Glomerular visceral epithelial cell (primary cell): ENCODE data around the gene LYZL2.
"Not testable (repeated sequence)": the region's sequence is repeated elsewhere in the genome, so short reads cannot be mapped to it uniquely, and the experiment has no call there.

ENCODE experiments used
- DNase-seq: peaks from one replicate; pipeline ENCODE4 v3.0.0-alpha.2; 2016; ENCODE audit errors: extremely low spot score

Gene LYZL2

GRCh38 chr10:30594077-30594476 is 35.5 kb downstream of the LYZL2 start:
- DNase-seq: no peak

- DNase-seq: not testable (repeated sequence)
These were observed 36.8 kb downstream of the LYZL2 start for GRCh38 chr10:30592770-30593169.

GRCh38 chr10:30591249-30591670 is 38.3 kb downstream of the LYZL2 start:
- DNase-seq: peak; percentile 69

- no peak for DNase-seq
These were observed 40.1 kb downstream of the LYZL2 start for GRCh38 chr10:30589441-30589840.

GRCh38 chr10:30587522-30588031 is 42.0 kb downstream of the LYZL2 start:
- peak; percentile 86 for DNase-seq

GRCh38 chr10:30586828-30587227 is 42.7 kb downstream of the LYZL2 start:
- DNase-seq: no peak

GRCh38 chr10:30583778-30584415 is 45.7 kb downstream of the LYZL2 start:
- peak; percentile 80 for DNase-seq

GRCh38 chr10:30581779-30582380 is 47.7 kb downstream of the LYZL2 start:
- peak; percentile 68 for DNase-seq

- no peak for DNase-seq
These were observed 48.9 kb downstream of the LYZL2 start for GRCh38 chr10:30580676-30581075.

GRCh38 chr10:30580241-30580640 is 49.3 kb downstream of the LYZL2 start:
- no peak for DNase-seq

GRCh38 chr10:30579574-30579973 is 50.0 kb downstream of the LYZL2 start:
- no peak for DNase-seq

GRCh38 chr10:30577048-30577447 is 52.5 kb downstream of the LYZL2 start:
- DNase-seq: no peak

- DNase-seq: no peak
These were observed 52.9 kb downstream of the LYZL2 start for GRCh38 chr10:30576641-30577040.

GRCh38 chr10:30574432-30574796 is 55.1 kb downstream of the LYZL2 start:
- no peak for DNase-seq

- no peak for DNase-seq
These were observed 55.7 kb downstream of the LYZL2 start for GRCh38 chr10:30573721-30574431.

- DNase-seq: no peak
These were observed 64.1 kb downstream of the LYZL2 start for GRCh38 chr10:30565449-30565848.

- DNase-seq: no peak
These were observed 66.8 kb downstream of the LYZL2 start for GRCh38 chr10:30562787-30563186.
